Measurements from ENCODE around the gene TRAPPC4.

TRAPPC4 gene

GRCh38 chr11:118997627-118998387, 20.8 kb upstream of the TRAPPC4 start, which contains the start of gene CENATAC:
Gene CENATAC, plus strand, starts transcription at chr11:118998138. Its CDS starts 60 bp downstream, at chr11:118998198.
- Histone ChIP-seq H3K27ac (peak within 1 kb of the TSS; percentile 42; the same call in 1 of the 2 replicates), H3K4me3 (IDR thresholded peaks at IDR 0.05; ENCODE audit: insufficient read depth, low read depth, low read length) (no peak within 1 kb of the TSS), H2AFZ (ENCODE audit: low read depth) (peak within 1 kb of the TSS; percentile 87), H3K9ac (peak within 1 kb of the TSS; percentile 44; the same call in 1 of the 2 replicates), H3K4me1 (ENCODE audit: low read depth, poor library complexity, severe bottlenecking) (no peaks in the 10 kb centered on the region), H4K20me1 (ENCODE audit: insufficient read depth) (no peaks in the 10 kb centered on the region), H3K36me3 (ENCODE audit: insufficient read depth) (peaks cover 4% of the 10 kb centered on the region; the same call in 1 of the 2 replicates), H3K27me3 (ENCODE audit: insufficient read depth, low read depth) (no peaks in the 10 kb centered on the region), H3K79me2 (ENCODE audit: insufficient read depth, low read depth) (no peaks in the 10 kb centered on the region), H3K4me2 (peak within 1 kb of the TSS; percentile 68)
- no peak for TF ChIP-seq CTCF (conservative IDR thresholded peaks at IDR 0.05; ENCODE audit: low read depth, low read length)

- Histone ChIP-seq H3K36me3 (ENCODE audit: insufficient read depth) (peaks cover 4% of the 10 kb centered on the region; the same call in 1 of the 2 replicates), H3K27me3 (ENCODE audit: insufficient read depth, low read depth) (no peaks in the 10 kb centered on the region), H3K27ac (no peak overlapping the region), H4K20me1 (ENCODE audit: insufficient read depth) (no peaks in the 10 kb centered on the region), H3K4me1 (ENCODE audit: low read depth, poor library complexity, severe bottlenecking) (no peaks in the 10 kb centered on the region), H3K9ac (peak overlapping the region; percentile 44; the same call in 1 of the 2 replicates), H3K4me2 (peak overlapping the region; percentile 63; the same call in 1 of the 2 replicates), H2AFZ (ENCODE audit: low read depth) (peak overlapping the region; percentile 87), H3K79me2 (ENCODE audit: insufficient read depth, low read depth) (no peaks in the 10 kb centered on the region), H3K4me3 (IDR thresholded peaks at IDR 0.05; ENCODE audit: insufficient read depth, low read depth, low read length) (no peak overlapping the region)
- TF ChIP-seq CTCF (conservative IDR thresholded peaks at IDR 0.05; ENCODE audit: low read depth, low read length): no peak
Measured at GRCh38 chr11:118998388-118998717, 20.2 kb upstream of the TRAPPC4 start.

GRCh38 chr11:118998822-118999221, 19.7 kb upstream of the TRAPPC4 start:
- Histone ChIP-seq H3K4me1 (ENCODE audit: low read depth, poor library complexity, severe bottlenecking) (no peaks in the 10 kb centered on the region), H3K9ac (no peak overlapping the region), H3K27ac (no peak overlapping the region), H3K4me3 (IDR thresholded peaks at IDR 0.05; ENCODE audit: insufficient read depth, low read depth, low read length) (no peak overlapping the region), H3K36me3 (ENCODE audit: insufficient read depth) (peaks cover 4% of the 10 kb centered on the region; the same call in 1 of the 2 replicates), H2AFZ (ENCODE audit: low read depth) (no peak overlapping the region), H4K20me1 (ENCODE audit: insufficient read depth) (no peaks in the 10 kb centered on the region), H3K79me2 (ENCODE audit: insufficient read depth, low read depth) (no peaks in the 10 kb centered on the region), H3K27me3 (ENCODE audit: insufficient read depth, low read depth) (no peaks in the 10 kb centered on the region), H3K4me2 (peak overlapping the region; percentile 63; the same call in 1 of the 2 replicates)
- TF ChIP-seq CTCF (conservative IDR thresholded peaks at IDR 0.05; ENCODE audit: low read depth, low read length): no peak

- TF ChIP-seq CTCF (conservative IDR thresholded peaks at IDR 0.05; ENCODE audit: low read depth, low read length): no peak
- no peaks in the 10 kb centered on the region for H3K79me2 ChIP-seq (ENCODE audit: insufficient read depth, low read depth)
- H4K20me1 ChIP-seq (ENCODE audit: insufficient read depth): no peaks in the 10 kb centered on the region
- H3K4me3 ChIP-seq (IDR thresholded peaks at IDR 0.05; ENCODE audit: insufficient read depth, low read depth, low read length): no peak overlapping the region
- H3K4me2 ChIP-seq: no peak overlapping the region
- H3K9ac ChIP-seq: no peak overlapping the region
- H3K27ac ChIP-seq: no peak overlapping the region
- H3K27me3 ChIP-seq (ENCODE audit: insufficient read depth, low read depth): no peaks in the 10 kb centered on the region
- peaks cover 4% of the 10 kb centered on the region; the same call in 1 of the 2 replicates for H3K36me3 ChIP-seq (ENCODE audit: insufficient read depth)
- H2AFZ ChIP-seq (ENCODE audit: low read depth): no peak overlapping the region
- H3K4me1 ChIP-seq (ENCODE audit: low read depth, poor library complexity, severe bottlenecking): no peaks in the 10 kb centered on the region
Measured at GRCh38 chr11:119000906-119001305, 17.7 kb upstream of the TRAPPC4 start.

Data from KMS-11 (cell line).